Stimulated activated CD4-positive, alpha-beta T cell treated with anti-CD3 and anti-CD28 coated beads, TNF-alpha, amount 100 ng/mL, for 48 hours (primary cell): ENCODE results near the gene ITIH6.
"Not testable (repeated sequence)": the region's sequence is repeated elsewhere in the genome, so short reads cannot be mapped to it uniquely, and the experiment has no call there.

Experiments
- DNase-seq, 3 donors: peaks; one replicate each; pipeline ENCODE4 v3.0.0-alpha.2; 2020; ENCODE audit warnings: low read depth in 3 of 3

Gene ITIH6

GRCh38 chrX:54799046-54799445 lies 991 bp upstream of the ITIH6 start:
- no peak for DNase-seq

- DNase-seq: no peak
These were observed 3.3 kb downstream of the ITIH6 start for GRCh38 chrX:54794795-54795194.

- DNase-seq: no peak
These were observed 4.0 kb downstream of the ITIH6 start for GRCh38 chrX:54794028-54794427.

DNA sequence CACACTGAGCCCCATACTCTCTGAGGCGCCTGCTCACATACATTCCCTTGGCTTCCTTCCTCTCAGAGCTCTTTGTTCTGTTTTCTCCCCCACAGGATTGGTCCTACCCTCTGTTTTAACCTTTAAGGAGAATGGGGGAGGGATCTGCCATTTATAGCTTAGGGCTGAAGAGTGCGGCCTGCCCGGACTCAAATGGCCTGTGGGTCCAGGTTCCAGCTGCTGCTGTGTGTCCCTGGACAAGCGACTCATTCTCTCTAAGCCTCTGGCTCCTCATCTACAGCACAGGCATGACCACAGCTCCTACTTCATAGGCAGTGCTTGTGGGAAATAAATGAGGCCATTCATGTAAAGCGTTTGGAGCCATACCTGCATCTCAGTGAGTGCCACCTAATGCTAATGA lies 8.7 kb downstream of the ITIH6 start:
- not testable (repeated sequence) for DNase-seq

GRCh38 chrX:54788446-54788845 lies 9.6 kb downstream of the ITIH6 start:
- no peak for DNase-seq

GRCh38 chrX:54786967-54787366 lies 11.1 kb downstream of the ITIH6 start:
- DNase-seq: peak in 1 of 3 donors; percentile 5

- no peak for DNase-seq
These were observed 12.2 kb downstream of the ITIH6 start for GRCh38 chrX:54785901-54786300.

- no peak for DNase-seq
These were observed 20.9 kb downstream of the ITIH6 start for GRCh38 chrX:54776987-54777672.

- no peak for DNase-seq
These were observed 22.0 kb downstream of the ITIH6 start for GRCh38 chrX:54776061-54776460.

- DNase-seq: not testable (repeated sequence)
These were observed 23.5 kb downstream of the ITIH6 start for GRCh38 chrX:54774391-54775094.

GRCh38 chrX:54758114-54759055 lies 39.7 kb downstream of the ITIH6 start:
- DNase-seq: no peak

GRCh38 chrX:54754854-54755253 lies 43.2 kb downstream of the ITIH6 start:
- no peak for DNase-seq

DNA sequence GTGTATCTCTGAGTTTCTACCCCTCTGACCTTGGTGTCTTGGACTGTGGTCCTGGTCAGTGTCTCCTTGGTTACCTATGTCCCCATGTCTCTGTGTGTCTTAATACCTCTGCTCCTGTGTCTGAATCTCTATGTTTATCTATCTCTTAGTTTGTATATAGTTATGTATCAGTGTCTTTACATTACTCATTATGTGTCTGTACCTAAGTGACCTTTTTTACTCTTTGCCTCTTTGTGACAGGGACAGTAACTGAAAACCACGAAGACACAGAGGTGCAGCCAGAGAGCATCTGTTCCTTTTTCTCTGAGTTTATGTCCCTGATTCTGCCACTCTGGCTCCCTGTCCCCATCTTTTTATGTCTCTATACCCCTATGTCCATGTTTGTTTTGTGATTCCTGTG lies 49.4 kb downstream of the ITIH6 start:
- no peak for DNase-seq

GRCh38 chrX:54747733-54748393 lies 50.2 kb downstream of the ITIH6 start:
- no peak for DNase-seq

DNA sequence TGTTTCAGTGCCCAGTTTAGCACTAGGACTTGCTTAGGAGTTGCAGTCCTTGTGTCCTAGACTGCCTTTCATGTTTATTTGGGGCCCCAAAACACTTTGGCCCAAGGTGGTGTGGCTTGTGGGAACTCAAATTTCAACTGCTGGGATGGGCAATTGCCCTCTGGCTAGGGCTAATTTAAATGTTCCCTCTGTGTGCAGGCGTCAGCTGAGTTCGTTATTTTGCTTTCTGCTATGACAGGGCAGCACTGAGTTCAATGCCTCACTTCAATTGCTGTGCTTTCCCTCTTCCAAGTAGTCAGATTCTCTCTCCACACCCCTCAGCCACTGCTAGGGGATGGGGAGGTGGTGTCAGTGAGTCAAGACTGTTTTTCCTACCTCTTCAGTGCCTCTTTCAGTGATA lies 51.1 kb downstream of the ITIH6 start:
- no peak for DNase-seq

- DNase-seq: no peak
These were observed 52.4 kb downstream of the ITIH6 start for GRCh38 chrX:54745676-54746075.

GRCh38 chrX:54738567-54738966 lies 59.5 kb downstream of the ITIH6 start:
- DNase-seq: not testable (repeated sequence)

- DNase-seq: not testable (repeated sequence)
These were observed 61.6 kb downstream of the ITIH6 start for GRCh38 chrX:54736298-54736942.

DNA sequence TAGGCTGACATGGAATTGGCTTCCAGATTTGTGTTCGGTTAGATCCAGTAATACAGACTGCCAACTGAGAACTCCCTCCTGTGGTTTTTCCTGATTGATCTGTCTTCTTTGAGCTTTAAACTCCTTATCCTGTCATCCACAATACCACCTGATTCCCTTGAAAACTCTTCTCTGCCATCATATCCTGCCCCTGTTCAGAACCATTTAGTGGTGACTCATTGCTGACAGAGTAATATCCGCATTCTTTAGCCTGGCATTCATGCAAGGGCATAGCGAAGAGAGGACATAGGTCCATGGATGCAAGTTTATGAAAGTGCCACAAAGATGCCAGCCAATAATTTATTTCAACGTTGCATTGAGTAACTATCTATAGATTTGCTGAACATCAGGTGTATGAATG lies 76.6 kb downstream of the ITIH6 start:
- no peak for DNase-seq

- DNase-seq: no peak
These were observed 82.4 kb downstream of the ITIH6 start for GRCh38 chrX:54715621-54716020.

DNA sequence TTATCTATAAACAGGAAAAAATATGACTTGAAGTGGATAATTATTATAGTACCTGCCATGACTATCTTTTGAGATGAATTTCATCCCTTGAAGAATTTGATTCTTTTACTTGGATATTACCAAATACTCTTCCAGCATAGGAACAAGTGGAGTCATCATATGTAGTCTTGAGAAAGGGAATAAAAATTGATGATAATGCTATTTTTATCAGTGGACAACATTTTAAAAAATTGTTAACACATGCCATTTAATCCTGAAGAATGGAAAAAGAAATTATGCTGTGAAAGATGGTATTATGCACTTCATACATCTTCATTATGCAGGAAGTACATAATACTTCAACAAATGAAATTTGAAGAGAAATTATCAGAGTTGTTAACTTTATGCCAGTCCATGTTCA lies 83.6 kb downstream of the ITIH6 start:
- DNase-seq: no peak
